Panc1 (cell line): Measurements from ENCODE around the gene HTR2B.

Source experiments
- CTCF ChIP-seq: fragments of 450-650 bp; IDR thresholded peaks from 2 replicates; pipeline ENCODE4 v1.5.1; 2017; ENCODE audit warnings: mild to moderate bottlenecking
- SIN3A ChIP-seq: IDR thresholded peaks from 2 replicates; pipeline ENCODE4 v1.6.1; 2012; ENCODE audit warnings: low read depth, mild to moderate bottlenecking, low read length, moderate library complexity, borderline replicate concordance; ENCODE audit not compliant: insufficient read depth
- TCF7L2 ChIP-seq: IDR thresholded peaks from 2 replicates; pipeline ENCODE4 v1.6.1; 2011; ENCODE audit warnings: mild to moderate bottlenecking, low read depth, low read length, inconsistent platforms

GRCh38 chr2:231134910-231135655 is 10.2 kb upstream of the HTR2B start:
- TF ChIP-seq CTCF, result no peak
- TF ChIP-seq TCF7L2, result no peak
- TF ChIP-seq SIN3A, result no peak
